GM21515 (cell line): ENCODE measurements around the gene SORBS1.

ENCODE experiments used
- ATAC-seq: cut with Tn5 transposase; IDR thresholded peaks from one replicate; pipeline ENCODE4 v1.9.1; 2021; ENCODE audit not compliant: unreplicated experiment

SORBS1 gene

GRCh38 chr10:95542330-95542729 lies 18.8 kb downstream of the SORBS1 start:
- ATAC-seq, result no peak

GRCh38 chr10:95540514-95541052 lies 20.6 kb downstream of the SORBS1 start:
- no peak for ATAC-seq

- no peak for ATAC-seq
Measured at GRCh38 chr10:95539560-95540284, 21.4 kb downstream of the SORBS1 start.

GRCh38 chr10:95538412-95538811 lies 22.8 kb downstream of the SORBS1 start:
- no peak for ATAC-seq

GRCh38 chr10:95537542-95537927 lies 23.6 kb downstream of the SORBS1 start:
- no peak for ATAC-seq

GRCh38 chr10:95536894-95537541 lies 24.2 kb downstream of the SORBS1 start:
- no peak for ATAC-seq

- ATAC-seq, result no peak
Measured at GRCh38 chr10:95536017-95536416, 25.2 kb downstream of the SORBS1 start.

GRCh38 chr10:95535526-95535925 lies 25.6 kb downstream of the SORBS1 start:
- no peak for ATAC-seq

- no peak for ATAC-seq
Measured at GRCh38 chr10:95533590-95533989, 27.6 kb downstream of the SORBS1 start.

GRCh38 chr10:95532536-95532935 lies 28.6 kb downstream of the SORBS1 start:
- no peak for ATAC-seq

- ATAC-seq, result no peak
Measured at GRCh38 chr10:95531994-95532399, 29.2 kb downstream of the SORBS1 start.

GRCh38 chr10:95531058-95531809 lies 29.9 kb downstream of the SORBS1 start:
- ATAC-seq, result no peak

GRCh38 chr10:95530561-95530960 lies 30.6 kb downstream of the SORBS1 start:
- ATAC-seq, result no peak

- ATAC-seq, result no peak
Measured at GRCh38 chr10:95530029-95530428, 31.1 kb downstream of the SORBS1 start.

GRCh38 chr10:95526044-95526443 lies 35.1 kb downstream of the SORBS1 start:
- no peak for ATAC-seq

GRCh38 chr10:95525033-95525418 lies 36.1 kb downstream of the SORBS1 start:
- no peak for ATAC-seq

- no peak for ATAC-seq
Measured at GRCh38 chr10:95524358-95525032, 36.7 kb downstream of the SORBS1 start.

GRCh38 chr10:95522117-95522516 lies 39.1 kb downstream of the SORBS1 start:
- ATAC-seq, result no peak

- ATAC-seq, result no peak
Measured at GRCh38 chr10:95520617-95521016, 40.6 kb downstream of the SORBS1 start.

- no peak for ATAC-seq
Measured at GRCh38 chr10:95518455-95519452, 42.4 kb downstream of the SORBS1 start.
